Panc1 (cell line): Measurements from ENCODE around the gene FIS1. TPM values are rescaled to one million over a fixed set of nuclear protein-coding genes. Genes with fewer than 3 reads are reported as not detected.
"Not testable (repeated sequence)": the region's sequence is repeated elsewhere in the genome, so short reads cannot be mapped to it uniquely, and the experiment has no call there.

Experiments used
- ATAC-seq: fragments of 200-7000 bp; cut with Tn5 transposase; 2 replicates; pipeline ENCODE4 v1.9.1; 2020; ENCODE audit warnings: mild to moderate bottlenecking, moderate library complexity
- BruUV-seq: library from RNA; stranded (reverse); fragments of 400-500 nt; replicated peaks from 2 replicates; lab custom pipeline; 2021; lab: Mats Ljungman, UMichigan
- CTCF ChIA-PET: fragments of 300-600 bp; sonication (Branson Sonifier 250); formaldehyde crosslinking; loops from one replicate; lab custom pipeline; 2022; ENCODE audit warnings: antibody characterized with exemption; lab: Charles Lee
- POLR2A ChIA-PET: fragments of 300-600 bp; sonication (Branson Sonifier 250); formaldehyde crosslinking; loops from one replicate; lab custom pipeline; 2022; ENCODE audit warnings: antibody characterized with exemption; lab: Charles Lee
- DNase-seq: peaks from one replicate; pipeline ENCODE4 v3.0.0-alpha.2; 2010; ENCODE audit warnings: low read depth, low spot score
- H3K27ac ChIP-seq: 2 replicates; pipeline ENCODE4 v1.5.1; 2011; ENCODE audit warnings: mild to moderate bottlenecking, low read length, inconsistent platforms
- H3K27me3 ChIP-seq: fragments of 200-500 bp; sonication (Bioruptor generic); 2 replicates; pipeline ENCODE4 v1.6.0; 2014; ENCODE audit warnings: low read length, inconsistent platforms; ENCODE audit not compliant: control insufficient read depth, insufficient read depth
- H3K36me3 ChIP-seq: fragments of 200-500 bp; sonication (Bioruptor generic); 2 replicates; pipeline ENCODE4 v1.5.1; 2014; ENCODE audit warnings: inconsistent platforms, mild to moderate bottlenecking, low read length, moderate library complexity; ENCODE audit not compliant: control insufficient read depth, insufficient read depth
- H3K4me1 ChIP-seq: 2 replicates; pipeline ENCODE4 v1.5.1; 2011; ENCODE audit warnings: inconsistent platforms, mild to moderate bottlenecking, low read length, moderate library complexity; ENCODE audit not compliant: control insufficient read depth, insufficient read depth
- H3K4me3 ChIP-seq, 2 experiments: 2 replicates each; pipeline ENCODE4 v1.5.1; 2011 to 2012; ENCODE audit warnings: low read depth in 2 of 2, low read length in 2 of 2, mild to moderate bottlenecking in 2 of 2, inconsistent platforms in 1 of 2, moderate library complexity in 1 of 2
- H3K9me3 ChIP-seq: fragments of 200-500 bp; sonication (Bioruptor generic); 2 replicates; pipeline ENCODE4 v1.5.1; 2014; ENCODE audit warnings: low read depth, mild to moderate bottlenecking, inconsistent platforms, low read length, moderate library complexity; ENCODE audit not compliant: control insufficient read depth, insufficient read depth
- CTCF ChIP-seq: fragments of 450-650 bp; IDR thresholded peaks from 2 replicates; pipeline ENCODE4 v1.5.1; 2017; ENCODE audit warnings: mild to moderate bottlenecking
- POLR2AphosphoS5 ChIP-seq: IDR thresholded peaks from 2 replicates; pipeline ENCODE4 v1.6.1; 2012; ENCODE audit warnings: mild to moderate bottlenecking, low read depth, low read length, moderate library complexity
- REST ChIP-seq, 2 experiments: IDR thresholded peaks; 2 replicates each; pipeline ENCODE4 v1.6.1; 2011 to 2012; ENCODE audit warnings: low read depth in 2 of 2, control low read depth in 1 of 2, low read length in 1 of 2, mild to moderate bottlenecking in 1 of 2, moderate library complexity in 1 of 2; ENCODE audit not compliant: insufficient read depth in 1 of 2
- SIN3A ChIP-seq: IDR thresholded peaks from 2 replicates; pipeline ENCODE4 v1.6.1; 2012; ENCODE audit warnings: low read depth, mild to moderate bottlenecking, low read length, moderate library complexity, borderline replicate concordance; ENCODE audit not compliant: insufficient read depth
- TCF7L2 ChIP-seq: IDR thresholded peaks from 2 replicates; pipeline ENCODE4 v1.6.1; 2011; ENCODE audit warnings: mild to moderate bottlenecking, low read depth, low read length, inconsistent platforms
- in situ Hi-C: cut with HindIII; loops from 2 replicates; pipeline ENCODE4 v1.10.0; 2016; ENCODE audit warnings: low sequenced_read_pairs, low pct_unique_long_range_greater_than_20kb
- intact Hi-C: fragments of 100-400 bp; cut with micrococcal nuclease; formaldehyde crosslinking; loops from one replicate; pipeline ENCODE4 v1.10.0; 2022; ENCODE audit not compliant: unreplicated experiment
- total RNA-seq: library from RNA; stranded (reverse); gene quantifications from one replicate; pipeline ENCODE4 v1.2.1, GENCODE V29; 2021; ENCODE audit not compliant: unreplicated experiment

FIS1 gene
- total RNA-seq, 1 experiment from 2014 or later: 110 TPM

GRCh38 chr7:101258243-101258731 is 13.4 kb upstream of the FIS1 start:
- Histone ChIP-seq H3K4me3 (no peak overlapping the region), H3K27me3 (no peaks in the 10 kb centered on the region), H3K4me1 (no peaks in the 10 kb centered on the region), H3K36me3 (no peaks in the 10 kb centered on the region), H3K27ac (no peak overlapping the region), H3K9me3 (no peaks in the 10 kb centered on the region)
- TF ChIP-seq SIN3A (no peak), CTCF (no peak), POLR2AphosphoS5 (no peak), REST (IDR thresholded peaks at IDR 0.05; ENCODE audit: insufficient read depth in 1 of 2, low read depth in 2 of 2, low read length in 1 of 2) (no peak), TCF7L2 (no peak)
- ATAC-seq (no peak), DNase-seq (no peak)
- CTCF ChIA-PET: interaction anchor here (1.2 kb wide), 1 partner anchor 66 kb away, joined by 3 read pairs; no protein-coding TSS in a partner anchor
- in situ Hi-C loops (no loop called here), intact Hi-C loops (no loop called here)
- POLR2A ChIA-PET: interaction anchor here (0.7 kb wide), 1 partner anchor 21 kb away, joined by 3 read pairs; no protein-coding TSS in a partner anchor
- no TSS peak for BruUV-seq

GRCh38 chr7:101255796-101256195 is 10.9 kb upstream of the FIS1 start:
- in situ Hi-C loops (no loop called here), intact Hi-C loops (no loop called here)
- Histone ChIP-seq H3K27me3 (no peaks in the 10 kb centered on the region), H3K36me3 (no peaks in the 10 kb centered on the region), H3K4me1 (no peaks in the 10 kb centered on the region), H3K4me3 (no peak overlapping the region), H3K9me3 (no peaks in the 10 kb centered on the region), H3K27ac (no peak overlapping the region)
- CTCF ChIA-PET: no interaction called here
- no TSS peak for BruUV-seq
- ATAC-seq: no peak
- POLR2A ChIA-PET: no interaction called here
- no peak for DNase-seq
- TF ChIP-seq SIN3A (no peak), POLR2AphosphoS5 (no peak), CTCF (no peak), REST (IDR thresholded peaks at IDR 0.05; ENCODE audit: insufficient read depth in 1 of 2, low read depth in 2 of 2, low read length in 1 of 2) (no peak), TCF7L2 (no peak)

GRCh38 chr7:101253199-101253598 is 8.3 kb upstream of the FIS1 start:
- BruUV-seq, ATAC-seq, in situ Hi-C loops, H3K9me3 ChIP-seq, H3K27ac ChIP-seq, H3K27me3 ChIP-seq, H3K36me3 ChIP-seq, intact Hi-C loops, H3K4me1 ChIP-seq, DNase-seq, POLR2A ChIA-PET: not testable (repeated sequence)
- peak overlapping the region; percentile 57 to 85 for H3K4me3 ChIP-seq
- CTCF ChIA-PET: interaction anchor here (0.9 kb wide), 1 partner anchor 857 kb away, joined by 4 read pairs; no protein-coding TSS in a partner anchor
